ENCODE measurements around the gene ERBB4. TPM values are rescaled to one million over a fixed set of nuclear protein-coding genes. Genes with fewer than 3 reads are reported as not detected.

ERBB4 gene
- total RNA-seq, 2 experiments from 2014 or later = not detected

- intact Hi-C loops (cut with DNase I, micrococcal nuclease) = no loop called here
These were observed 693.1 kb downstream of the ERBB4 start for GRCh38 chr2:211845338-211846035.

GRCh38 chr2:211837706-211838105 is 700.9 kb downstream of the ERBB4 start:
- no peak for ATAC-seq (ENCODE audit: poor library complexity)
- Histone ChIP-seq H3K27me3 (ENCODE audit: control insufficient read depth in 1 of 2, insufficient read depth in 2 of 2, low read length in 2 of 2) (no peaks in the 10 kb centered on the region), H3K4me1 (ENCODE audit: insufficient read depth, low read length) (no peaks in the 10 kb centered on the region), H3K9me3 (ENCODE audit: control insufficient read depth in 1 of 2, insufficient read depth in 1 of 2, low read length in 2 of 2) (no peaks in the 10 kb centered on the region), H3K36me3 (ENCODE audit: insufficient read depth, low read length) (no peaks in the 10 kb centered on the region), H3K27ac (ENCODE audit: low read depth in 1 of 2, low read length in 2 of 2) (no peak overlapping the region), H3K4me3 (ENCODE audit: low read length) (no peak overlapping the region)
- intact Hi-C loops (cut with DNase I, micrococcal nuclease) = no loop called here
- no peak overlapping the region for H3K27ac Mint-ChIP-seq
- TF ChIP-seq, protein P1, sequence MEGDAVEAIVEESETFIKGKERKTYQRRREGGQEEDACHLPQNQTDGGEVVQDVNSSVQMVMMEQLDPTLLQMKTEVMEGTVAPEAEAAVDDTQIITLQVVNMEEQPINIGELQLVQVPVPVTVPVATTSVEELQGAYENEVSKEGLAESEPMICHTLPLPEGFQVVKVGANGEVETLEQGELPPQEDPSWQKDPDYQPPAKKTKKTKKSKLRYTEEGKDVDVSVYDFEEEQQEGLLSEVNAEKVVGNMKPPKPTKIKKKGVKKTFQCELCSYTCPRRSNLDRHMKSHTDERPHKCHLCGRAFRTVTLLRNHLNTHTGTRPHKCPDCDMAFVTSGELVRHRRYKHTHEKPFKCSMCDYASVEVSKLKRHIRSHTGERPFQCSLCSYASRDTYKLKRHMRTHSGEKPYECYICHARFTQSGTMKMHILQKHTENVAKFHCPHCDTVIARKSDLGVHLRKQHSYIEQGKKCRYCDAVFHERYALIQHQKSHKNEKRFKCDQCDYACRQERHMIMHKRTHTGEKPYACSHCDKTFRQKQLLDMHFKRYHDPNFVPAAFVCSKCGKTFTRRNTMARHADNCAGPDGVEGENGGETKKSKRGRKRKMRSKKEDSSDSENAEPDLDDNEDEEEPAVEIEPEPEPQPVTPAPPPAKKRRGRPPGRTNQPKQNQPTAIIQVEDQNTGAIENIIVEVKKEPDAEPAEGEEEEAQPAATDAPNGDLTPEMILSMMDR (IDR thresholded peaks at IDR 0.05) = no peak
- no peaks in the 10 kb centered on the region for H3K4me1 Mint-ChIP-seq (ENCODE audit: low read depth)
- no peaks in the 10 kb centered on the region for H3K36me3 Mint-ChIP-seq (ENCODE audit: low read depth)
- POLR2A ChIA-PET = no interaction called here
- H3K9me3 Mint-ChIP-seq = no peaks in the 10 kb centered on the region
- CTCF ChIA-PET = no interaction called here
- no peak overlapping the region for H3K4me3 Mint-ChIP-seq
- no peak for DNase-seq
- no peaks in the 10 kb centered on the region for H3K27me3 Mint-ChIP-seq

More at GRCh38 chr2:211845338-211846035, 693.1 kb downstream of the ERBB4 start:
- Mint-ChIP-seq H3K4me1 (ENCODE audit: low read depth) (no peaks in the 10 kb centered on the region), H3K36me3 (ENCODE audit: low read depth) (no peaks in the 10 kb centered on the region), H3K27ac (no peak overlapping the region), H3K27me3 (no peaks in the 10 kb centered on the region), H3K4me3 (no peak overlapping the region), H3K9me3 (no peaks in the 10 kb centered on the region)
- Histone ChIP-seq H3K27me3 (ENCODE audit: control insufficient read depth in 1 of 2, insufficient read depth in 2 of 2, low read length in 2 of 2) (no peaks in the 10 kb centered on the region), H3K4me1 (ENCODE audit: insufficient read depth, low read length) (no peaks in the 10 kb centered on the region), H3K27ac (ENCODE audit: low read depth in 1 of 2, low read length in 2 of 2) (no peak overlapping the region), H3K36me3 (ENCODE audit: insufficient read depth, low read length) (no peaks in the 10 kb centered on the region), H3K9me3 (ENCODE audit: control insufficient read depth in 1 of 2, insufficient read depth in 1 of 2, low read length in 2 of 2) (no peaks in the 10 kb centered on the region), H3K4me3 (ENCODE audit: low read length) (no peak overlapping the region)
- ATAC-seq (ENCODE audit: poor library complexity) (no peak), DNase-seq (no peak)
- ChIA-PET CTCF (no interaction called here), POLR2A (no interaction called here)
- TF ChIP-seq, protein P1 (IDR thresholded peaks at IDR 0.05) = no peak

- no peaks in the 10 kb centered on the region for H3K36me3 ChIP-seq (ENCODE audit: insufficient read depth, low read length)
- POLR2A ChIA-PET = no interaction called here
- no peak overlapping the region for H3K4me3 ChIP-seq (ENCODE audit: low read length)
- intact Hi-C loops (cut with DNase I, micrococcal nuclease) = no loop called here
- no peaks in the 10 kb centered on the region for H3K9me3 ChIP-seq (ENCODE audit: control insufficient read depth in 1 of 2, insufficient read depth in 1 of 2, low read length in 2 of 2)
- no peaks in the 10 kb centered on the region for H3K36me3 Mint-ChIP-seq (ENCODE audit: low read depth)
- H3K27ac ChIP-seq (ENCODE audit: low read depth in 1 of 2, low read length in 2 of 2) = no peak overlapping the region
- CTCF ChIA-PET = no interaction called here
- TF ChIP-seq, protein P1 (IDR thresholded peaks at IDR 0.05) = no peak
- DNase-seq (no peak), ATAC-seq (ENCODE audit: poor library complexity) (no peak)
- H3K9me3 Mint-ChIP-seq = no peaks in the 10 kb centered on the region
- no peak overlapping the region for H3K27ac Mint-ChIP-seq
- no peaks in the 10 kb centered on the region for H3K27me3 ChIP-seq (ENCODE audit: control insufficient read depth in 1 of 2, insufficient read depth in 2 of 2, low read length in 2 of 2)
- H3K4me1 Mint-ChIP-seq (ENCODE audit: low read depth) = no peaks in the 10 kb centered on the region
- H3K4me3 Mint-ChIP-seq = no peak overlapping the region
- no peaks in the 10 kb centered on the region for H3K4me1 ChIP-seq (ENCODE audit: insufficient read depth, low read length)
- no peaks in the 10 kb centered on the region for H3K27me3 Mint-ChIP-seq
These were observed 701.4 kb downstream of the ERBB4 start for GRCh38 chr2:211837206-211837605.

All from CD4-positive, alpha-beta T cell (primary cell).